HEK293 (cell line): Measurements from ENCODE around the gene CDH1.

Experiments
- CTCF ChIP-seq: fragments of 450-650 bp; formaldehyde crosslinking; IDR thresholded peaks from 2 replicates; pipeline ENCODE4 v1.5.1; 2016; ENCODE audit warnings: missing biosample characterization, missing genetic modification characterization
- MEIS1 ChIP-seq: sonication (generic); formaldehyde crosslinking; IDR thresholded peaks from 2 replicates; pipeline ENCODE4 v1.8.1; 2022; ENCODE audit warnings: missing genetic modification reagents, mild to moderate bottlenecking, borderline replicate concordance
- ZBTB11 ChIP-seq: fragments of 450-650 bp; formaldehyde crosslinking; conservative IDR thresholded peaks from 2 replicates; pipeline ENCODE4 v1.5.1; 2016; ENCODE audit warnings: low read depth, missing biosample characterization, missing genetic modification characterization
- ZBTB7A ChIP-seq: fragments of 450-650 bp; formaldehyde crosslinking; IDR thresholded peaks from 2 replicates; pipeline ENCODE4 v1.5.1; 2016; ENCODE audit warnings: low read depth, missing biosample characterization, missing genetic modification characterization
- ZNF184 ChIP-seq: fragments of 450-650 bp; IDR thresholded peaks from 2 replicates; pipeline ENCODE4 v1.5.1; 2018; ENCODE audit warnings: missing biosample characterization, mild to moderate bottlenecking, missing genetic modification characterization
- ZNF24 ChIP-seq: fragments of 450-650 bp; formaldehyde crosslinking; IDR thresholded peaks from 2 replicates; pipeline ENCODE4 v1.5.1; 2016; ENCODE audit warnings: missing biosample characterization, missing genetic modification characterization
- ZNF311 ChIP-seq: fragments of 450-650 bp; formaldehyde crosslinking; IDR thresholded peaks from 2 replicates; pipeline ENCODE4 v1.5.1; 2017; ENCODE audit warnings: missing biosample characterization, missing genetic modification characterization, borderline replicate concordance
- ZNF324 ChIP-seq: fragments of 450-650 bp; formaldehyde crosslinking; IDR thresholded peaks from 2 replicates; pipeline ENCODE4 v1.5.1; 2016; ENCODE audit warnings: missing biosample characterization, missing genetic modification characterization
- ZNF521 ChIP-seq: fragments of 450-650 bp; formaldehyde crosslinking; IDR thresholded peaks from 2 replicates; pipeline ENCODE4 v1.5.1; 2017; ENCODE audit warnings: missing biosample characterization, mild to moderate bottlenecking, missing genetic modification characterization
- ZNF548 ChIP-seq: fragments of 450-650 bp; formaldehyde crosslinking; IDR thresholded peaks from 2 replicates; pipeline ENCODE4 v1.5.1; 2016; ENCODE audit warnings: missing biosample characterization, missing genetic modification characterization
- ZNF639 ChIP-seq: fragments of 450-650 bp; formaldehyde crosslinking; IDR thresholded peaks from 2 replicates; pipeline ENCODE4 v1.5.1; 2016; ENCODE audit warnings: missing biosample characterization, missing genetic modification characterization
- TF ChIP-seq, protein P1 (sequence below): fragments of 450-650 bp; formaldehyde crosslinking; IDR thresholded peaks from 2 replicates; pipeline ENCODE4 v1.5.1; 2016; ENCODE audit warnings: missing biosample characterization, missing genetic modification characterization, low read depth
- TF ChIP-seq, protein P2 (sequence below): fragments of 450-650 bp; formaldehyde crosslinking; IDR thresholded peaks from 2 replicates; pipeline ENCODE4 v1.5.1; 2016; ENCODE audit warnings: missing biosample characterization, missing genetic modification characterization

DNA sequence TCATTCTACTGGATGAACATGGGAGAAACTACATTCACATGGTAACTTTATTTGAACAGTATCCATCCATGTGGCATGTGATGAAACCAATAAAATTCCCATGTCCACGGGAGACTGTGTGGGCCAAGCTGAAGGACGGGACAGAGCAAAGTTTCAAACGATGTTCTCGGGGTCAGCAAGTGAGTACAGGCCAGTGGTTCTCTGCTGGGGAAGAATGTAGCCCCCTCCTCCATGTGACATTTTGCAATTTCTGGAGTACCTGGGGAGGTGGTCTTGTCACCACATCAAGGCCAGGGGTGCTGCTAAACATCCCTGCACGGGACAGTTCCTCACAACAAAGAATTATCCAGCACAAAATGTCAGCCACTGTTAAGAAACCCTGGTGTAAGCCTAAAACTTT is 98.9 kb downstream of the CDH1 start:
- TF ChIP-seq ZBTB7A (tag by site-specific recombination) (no peak), CTCF (tag by site-specific recombination) (no peak), ZNF639 (tag by site-specific recombination) (no peak), ZNF548 (tag by site-specific recombination) (no peak), ZNF24 (tag by site-specific recombination) (no peak), ZNF324 (tag by site-specific recombination) (no peak), ZNF311 (no peak), ZNF521 (tag by site-specific recombination) (no peak), ZBTB11 (no peak), ZNF184 (tag by site-specific recombination) (no peak), MEIS1 (CRISPR knock-in tag) (no peak)
- TF ChIP-seq, protein P1, sequence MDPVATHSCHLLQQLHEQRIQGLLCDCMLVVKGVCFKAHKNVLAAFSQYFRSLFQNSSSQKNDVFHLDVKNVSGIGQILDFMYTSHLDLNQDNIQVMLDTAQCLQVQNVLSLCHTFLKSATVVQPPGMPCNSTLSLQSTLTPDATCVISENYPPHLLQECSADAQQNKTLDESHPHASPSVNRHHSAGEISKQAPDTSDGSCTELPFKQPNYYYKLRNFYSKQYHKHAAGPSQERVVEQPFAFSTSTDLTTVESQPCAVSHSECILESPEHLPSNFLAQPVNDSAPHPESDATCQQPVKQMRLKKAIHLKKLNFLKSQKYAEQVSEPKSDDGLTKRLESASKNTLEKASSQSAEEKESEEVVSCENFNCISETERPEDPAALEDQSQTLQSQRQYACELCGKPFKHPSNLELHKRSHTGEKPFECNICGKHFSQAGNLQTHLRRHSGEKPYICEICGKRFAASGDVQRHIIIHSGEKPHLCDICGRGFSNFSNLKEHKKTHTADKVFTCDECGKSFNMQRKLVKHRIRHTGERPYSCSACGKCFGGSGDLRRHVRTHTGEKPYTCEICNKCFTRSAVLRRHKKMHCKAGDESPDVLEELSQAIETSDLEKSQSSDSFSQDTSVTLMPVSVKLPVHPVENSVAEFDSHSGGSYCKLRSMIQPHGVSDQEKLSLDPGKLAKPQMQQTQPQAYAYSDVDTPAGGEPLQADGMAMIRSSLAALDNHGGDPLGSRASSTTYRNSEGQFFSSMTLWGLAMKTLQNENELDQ = no peak
- TF ChIP-seq, protein P2, sequence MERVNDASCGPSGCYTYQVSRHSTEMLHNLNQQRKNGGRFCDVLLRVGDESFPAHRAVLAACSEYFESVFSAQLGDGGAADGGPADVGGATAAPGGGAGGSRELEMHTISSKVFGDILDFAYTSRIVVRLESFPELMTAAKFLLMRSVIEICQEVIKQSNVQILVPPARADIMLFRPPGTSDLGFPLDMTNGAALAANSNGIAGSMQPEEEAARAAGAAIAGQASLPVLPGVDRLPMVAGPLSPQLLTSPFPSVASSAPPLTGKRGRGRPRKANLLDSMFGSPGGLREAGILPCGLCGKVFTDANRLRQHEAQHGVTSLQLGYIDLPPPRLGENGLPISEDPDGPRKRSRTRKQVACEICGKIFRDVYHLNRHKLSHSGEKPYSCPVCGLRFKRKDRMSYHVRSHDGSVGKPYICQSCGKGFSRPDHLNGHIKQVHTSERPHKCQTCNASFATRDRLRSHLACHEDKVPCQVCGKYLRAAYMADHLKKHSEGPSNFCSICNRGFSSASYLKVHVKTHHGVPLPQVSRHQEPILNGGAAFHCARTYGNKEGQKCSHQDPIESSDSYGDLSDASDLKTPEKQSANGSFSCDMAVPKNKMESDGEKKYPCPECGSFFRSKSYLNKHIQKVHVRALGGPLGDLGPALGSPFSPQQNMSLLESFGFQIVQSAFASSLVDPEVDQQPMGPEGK (tag by site-specific recombination) = no peak
